HG03196 (cell line): Measurements from ENCODE around the gene ZNF598.

ENCODE experiments used
- ATAC-seq: cut with Tn5 transposase; IDR thresholded peaks from one replicate; pipeline ENCODE4 v1.9.1; 2021; ENCODE audit not compliant: unreplicated experiment

ZNF598 gene

GRCh38 chr16:2008009-2008526 lies 1.6 kb downstream of the ZNF598 start:
- ATAC-seq, result no peak

DNA sequence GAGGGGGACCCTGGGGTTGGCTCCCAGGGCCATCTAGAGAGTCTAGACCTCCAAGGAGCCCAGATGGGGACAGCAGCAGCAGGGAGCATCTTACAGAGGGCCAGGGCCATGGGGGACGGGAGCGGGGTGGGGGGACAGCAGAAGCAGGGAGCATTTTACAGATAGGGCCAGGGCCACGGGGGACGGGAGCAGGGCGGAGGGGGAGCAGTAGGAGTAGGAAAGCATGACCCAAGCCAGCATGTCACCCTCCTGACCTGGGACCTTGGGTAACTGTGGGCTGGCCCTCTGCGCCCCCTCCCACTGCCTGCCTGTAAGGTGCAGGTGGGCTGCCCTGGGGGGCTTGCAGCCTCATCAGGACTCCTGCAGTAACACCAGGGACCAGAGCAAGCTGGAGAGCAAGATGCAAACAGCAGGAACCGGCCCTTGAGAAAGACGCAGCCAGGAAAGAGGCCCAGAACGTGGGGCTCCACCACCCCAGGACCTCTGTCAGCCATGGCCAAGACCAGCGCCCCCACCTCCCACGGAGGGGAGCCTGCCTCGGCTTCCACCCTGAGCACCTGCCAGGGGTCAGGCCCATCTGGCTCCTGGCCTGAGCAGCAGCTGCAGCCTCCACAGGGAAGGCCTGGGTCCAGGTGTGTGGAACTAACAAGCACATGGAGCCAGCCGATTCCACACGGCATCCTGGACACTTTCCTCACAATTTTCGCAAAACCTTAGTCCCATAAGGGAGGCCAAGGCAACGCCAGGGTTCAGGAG lies 2.4 kb downstream of the ZNF598 start:
- no peak for ATAC-seq

- ATAC-seq, result no peak
Observed at GRCh38 chr16:2006317-2006716, 3.3 kb downstream of the ZNF598 start.

DNA sequence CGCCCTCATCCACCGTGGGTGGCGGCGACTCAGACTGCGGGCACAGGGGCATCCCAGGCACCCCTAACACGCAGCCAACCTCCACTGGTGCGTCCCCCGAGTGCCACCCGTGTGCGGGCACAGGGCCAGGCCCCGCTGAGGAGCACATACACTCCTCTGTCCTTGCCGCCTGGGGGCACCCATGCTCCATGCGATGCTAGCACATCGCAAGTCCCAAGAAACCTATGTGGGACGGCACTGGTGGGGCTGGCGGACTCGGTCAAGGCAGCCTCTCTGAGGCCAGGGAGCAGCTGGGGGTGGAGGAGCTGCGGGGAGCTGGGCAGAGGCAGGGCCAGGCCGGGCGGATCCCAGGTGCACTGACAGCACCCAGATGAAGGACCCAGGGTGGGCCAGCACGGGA lies 4.0 kb downstream of the ZNF598 start:
- no peak for ATAC-seq

DNA sequence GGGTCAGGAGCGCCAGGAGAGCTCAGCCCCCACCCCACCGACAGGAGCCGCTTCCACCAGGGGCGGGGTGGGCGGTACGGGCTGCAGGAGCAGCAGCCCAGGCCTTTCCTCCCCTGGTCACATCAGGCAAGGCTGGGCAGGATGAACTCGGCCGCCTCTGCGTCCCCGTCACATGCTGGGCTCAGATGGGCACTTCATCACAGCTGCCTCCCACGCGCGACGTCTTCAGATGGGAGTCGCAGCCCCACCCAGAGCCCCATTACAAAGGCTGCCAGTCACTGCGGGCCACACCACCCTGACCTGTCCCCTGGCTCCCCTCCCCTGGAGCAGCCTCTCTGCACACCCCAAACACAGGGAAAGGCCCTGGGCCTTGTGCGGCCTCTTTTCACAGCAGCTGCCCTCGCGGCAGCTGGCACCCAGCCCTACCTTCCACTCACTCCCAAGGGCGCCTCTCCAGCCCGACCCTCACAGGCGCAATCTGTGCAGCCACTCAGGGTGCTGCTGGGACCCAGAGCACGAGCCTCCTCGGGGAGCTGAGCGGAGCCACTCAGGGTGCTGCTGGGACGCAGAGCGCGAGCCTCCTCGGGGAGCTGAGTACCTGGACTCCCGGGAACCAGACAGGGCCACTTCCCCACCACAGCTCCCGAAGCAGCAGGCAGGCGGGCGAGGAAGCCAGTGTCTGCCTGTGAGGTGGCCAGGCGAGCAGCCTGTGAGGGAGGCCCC lies 4.7 kb downstream of the ZNF598 start:
- no peak for ATAC-seq

DNA sequence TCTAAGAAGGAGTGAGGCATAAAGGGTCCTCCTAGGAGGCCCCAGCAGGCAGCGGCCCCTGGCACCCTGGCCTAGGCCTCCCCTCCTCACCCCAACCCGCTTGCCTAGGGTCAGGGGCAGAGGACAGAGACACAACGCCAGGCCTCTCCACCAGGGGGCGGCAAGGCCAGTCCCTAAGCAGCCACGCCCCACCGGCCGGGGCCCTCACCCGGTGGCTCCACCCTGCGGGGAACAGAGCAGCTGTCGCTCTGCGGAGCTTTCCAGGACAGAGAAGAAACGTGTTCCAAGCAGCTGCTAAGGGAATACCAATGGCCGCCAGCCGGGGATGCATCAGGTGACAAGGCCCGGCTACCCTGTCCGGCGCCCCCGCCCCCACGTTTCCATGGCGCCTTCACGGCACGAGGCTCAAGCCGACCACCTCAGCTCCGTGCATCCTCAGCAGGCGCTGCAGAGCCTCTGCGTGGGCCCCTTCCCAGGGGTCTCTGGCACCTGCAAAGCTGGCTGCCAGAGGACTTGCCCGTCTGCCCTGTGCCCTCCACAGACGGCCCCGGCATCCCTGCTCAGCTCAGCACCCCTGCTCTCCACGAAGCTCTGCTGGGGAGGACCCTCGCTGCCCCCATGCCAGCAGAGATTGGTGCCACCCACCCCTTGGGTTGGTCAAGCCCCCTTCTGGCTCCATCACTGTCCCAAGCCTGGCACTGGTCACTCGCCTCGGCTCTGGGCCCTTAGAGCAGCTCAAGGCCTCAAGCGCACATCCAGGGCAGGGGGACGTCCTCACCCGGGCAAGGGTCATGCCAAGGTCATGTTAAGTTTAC lies 5.6 kb downstream of the ZNF598 start:
- ATAC-seq, result peak; percentile 45

- ATAC-seq, result no peak
Observed at GRCh38 chr16:2003231-2003826, 6.3 kb downstream of the ZNF598 start.

DNA sequence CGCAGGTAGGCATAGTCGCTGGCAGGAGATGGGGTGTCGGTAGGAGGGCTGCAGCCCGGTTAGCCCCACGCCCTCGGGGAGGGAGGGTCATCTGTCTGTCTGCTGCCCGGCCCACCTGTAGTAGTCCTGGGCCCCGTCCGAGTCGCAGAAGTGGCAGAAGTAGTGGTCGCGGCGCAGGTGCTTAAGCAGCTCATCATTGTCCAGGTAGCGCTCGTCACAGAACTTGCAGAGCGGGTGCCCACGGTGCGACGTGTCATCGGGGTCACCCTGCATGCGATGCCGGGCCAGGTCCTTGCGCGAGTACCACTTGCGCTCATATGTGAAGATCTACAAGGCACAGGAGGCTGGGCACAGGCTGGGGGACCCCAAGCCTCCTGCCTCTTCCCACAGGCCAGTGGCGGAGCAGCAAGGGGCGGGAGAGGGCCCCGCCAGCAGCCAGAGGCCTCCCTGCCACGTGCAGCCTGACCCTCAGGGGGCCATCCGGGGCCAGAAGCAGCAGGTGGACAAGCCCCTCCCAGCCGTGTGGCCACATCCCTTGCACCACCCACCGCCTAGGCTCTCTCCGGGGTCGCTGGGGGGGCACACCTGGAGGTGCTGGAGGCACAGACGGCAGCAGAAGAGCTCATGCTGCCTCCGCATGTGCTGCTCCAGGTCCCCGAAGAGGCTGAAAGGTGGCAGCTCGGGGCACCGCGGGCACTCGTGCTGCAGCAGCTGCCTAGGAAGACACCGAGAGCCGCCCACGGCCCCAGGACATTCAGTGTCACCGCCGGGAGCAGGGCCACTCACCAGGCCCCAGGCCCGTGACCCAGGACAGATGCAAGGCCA lies 7.0 kb downstream of the ZNF598 start:
- no peak for ATAC-seq

DNA sequence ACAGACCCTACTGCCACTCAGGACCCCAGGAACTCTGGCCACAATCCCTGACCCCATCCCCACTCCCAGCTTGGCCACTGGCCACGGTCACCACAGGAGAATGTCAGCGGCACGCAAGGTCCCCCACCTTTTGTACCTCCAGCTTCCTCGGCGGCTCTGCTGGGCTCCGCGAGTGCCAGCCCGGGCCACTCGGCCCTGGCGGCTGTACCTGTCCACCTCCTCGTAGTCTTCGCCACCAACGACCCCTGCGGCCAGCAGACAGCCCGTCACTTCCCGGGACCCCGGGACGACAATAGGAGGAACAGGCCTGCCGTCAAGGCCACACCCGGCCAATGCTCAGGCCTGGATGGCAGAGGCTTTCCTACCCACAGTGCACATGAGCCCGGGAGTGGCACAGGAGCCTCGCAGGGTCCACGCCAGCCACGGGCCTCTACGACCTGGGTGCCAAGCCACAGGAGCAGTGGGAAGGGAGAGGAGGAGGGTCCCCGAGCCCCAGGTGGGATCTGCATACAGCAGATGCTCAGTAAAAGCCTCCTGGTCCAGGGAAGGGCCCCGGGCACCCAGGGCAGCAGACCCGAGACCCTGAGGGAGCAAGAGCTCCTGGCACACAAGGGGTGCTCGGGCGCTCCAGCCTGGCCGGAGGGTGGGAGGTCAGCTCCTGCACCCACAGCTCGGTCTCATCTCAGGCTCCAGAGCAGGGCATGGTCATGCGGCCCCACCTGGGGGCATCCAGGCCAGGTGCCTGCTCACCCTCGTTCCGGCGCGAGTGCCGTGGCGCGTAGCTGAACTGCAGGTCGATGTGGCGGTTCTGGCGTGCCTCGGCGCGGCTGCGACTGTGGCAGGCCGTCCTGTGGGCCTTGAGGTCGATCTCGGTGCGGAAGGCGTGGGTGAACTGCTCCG lies 7.9 kb downstream of the ZNF598 start:
- ATAC-seq, result no peak

GRCh38 chr16:2001035-2001434 lies 8.6 kb downstream of the ZNF598 start:
- no peak for ATAC-seq

DNA sequence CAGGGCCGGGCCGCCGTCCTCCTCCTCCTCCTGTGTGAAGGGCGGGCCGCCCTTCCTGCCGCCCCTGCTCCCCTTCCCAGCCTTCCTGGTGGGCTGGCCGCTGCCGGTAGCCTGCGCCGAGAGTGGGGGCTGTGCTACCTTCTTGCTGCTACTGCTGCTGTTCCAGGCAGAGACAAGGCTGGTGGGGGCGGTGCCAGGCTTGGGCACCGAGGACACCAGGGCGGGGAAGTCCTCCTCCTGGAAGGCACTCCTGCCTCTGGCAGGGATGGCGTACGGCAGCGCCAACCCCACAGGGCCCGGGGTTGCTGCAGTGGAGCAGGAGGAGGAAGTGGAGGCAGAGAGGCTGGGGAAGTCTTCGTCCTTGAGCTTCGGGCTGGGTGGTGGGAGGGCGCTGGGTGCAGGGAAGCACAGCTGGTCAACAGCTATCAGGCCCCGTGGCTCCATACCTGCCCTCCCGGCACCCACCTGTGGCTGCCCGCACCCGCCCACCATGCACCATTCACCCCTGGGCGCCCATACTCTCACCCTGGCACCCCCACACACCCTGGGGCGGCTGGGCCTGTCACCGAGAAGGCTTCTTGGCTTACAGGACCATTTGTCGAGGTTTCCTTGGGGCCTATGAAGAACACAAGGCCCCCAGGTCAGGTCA lies 9.6 kb downstream of the ZNF598 start:
- no peak for ATAC-seq

DNA sequence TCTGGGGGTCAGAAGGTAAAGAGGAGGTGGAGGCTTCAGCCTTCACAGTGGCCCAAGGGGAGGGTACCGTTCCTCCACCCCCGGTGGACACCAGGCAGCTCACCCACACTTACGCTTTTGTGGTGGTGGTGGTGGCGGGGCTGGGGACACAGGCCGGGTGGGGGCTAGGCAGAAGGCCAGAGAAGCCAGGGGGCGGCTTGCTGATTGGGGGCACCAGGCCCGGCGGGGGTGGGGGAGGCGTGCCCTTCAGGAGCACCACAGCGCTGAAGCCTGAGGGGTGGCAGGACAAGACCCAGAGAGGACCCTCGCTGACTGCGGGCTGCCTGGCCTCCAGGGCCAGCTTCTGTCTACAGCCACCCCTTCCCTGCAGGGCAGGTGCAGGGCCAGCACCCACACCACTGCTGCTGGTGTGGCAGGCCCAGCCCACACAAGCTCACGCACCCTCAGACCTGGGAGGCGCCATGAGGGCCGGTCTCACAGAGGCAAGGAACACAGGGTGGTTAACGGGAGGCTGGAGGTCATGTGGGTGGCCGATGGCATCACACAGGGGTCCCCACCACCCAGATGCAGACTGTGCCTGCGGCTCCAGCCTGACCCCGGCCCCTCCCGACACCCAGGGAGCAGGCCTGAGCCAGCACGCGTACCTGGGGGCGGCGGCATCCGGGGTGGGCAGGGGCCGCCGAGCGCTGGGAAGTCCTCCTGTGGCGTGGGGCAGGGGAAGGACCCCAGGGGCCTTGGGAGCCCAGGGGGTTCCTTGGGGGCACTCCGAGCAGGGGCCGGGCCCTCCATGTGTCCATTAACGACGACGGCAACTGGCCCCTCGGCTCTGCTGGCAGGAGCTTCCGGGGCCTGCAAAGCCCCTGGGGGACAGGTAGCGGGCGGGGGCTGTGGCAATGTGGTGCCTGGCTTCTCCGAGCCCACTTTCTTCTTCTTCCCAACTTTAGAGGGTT lies 10.5 kb downstream of the ZNF598 start:
- no peak for ATAC-seq

DNA sequence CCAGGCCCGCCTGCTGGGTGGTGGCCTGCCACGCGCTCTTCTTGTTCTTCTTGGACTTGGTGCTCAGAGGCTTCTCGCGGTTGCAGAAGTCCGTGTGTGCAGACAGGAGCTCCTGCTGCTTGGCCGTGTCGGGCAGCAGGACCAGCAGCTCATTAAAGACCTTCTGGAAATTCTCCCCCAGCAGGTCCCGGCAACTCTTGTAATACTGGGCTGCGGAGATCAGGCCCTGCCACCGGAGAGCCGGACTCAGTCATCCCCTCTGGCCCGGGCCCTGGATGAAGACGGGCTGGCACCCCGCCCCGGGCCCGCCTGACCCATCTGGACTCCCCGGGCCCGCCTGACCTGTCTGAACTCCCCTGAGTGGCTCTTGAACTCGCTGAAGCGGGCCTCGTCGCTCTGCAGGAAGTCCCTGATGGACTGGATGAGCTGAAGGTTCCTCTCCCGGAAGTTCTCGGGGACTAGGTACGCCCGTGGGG lies 11.2 kb downstream of the ZNF598 start:
- no peak for ATAC-seq

DNA sequence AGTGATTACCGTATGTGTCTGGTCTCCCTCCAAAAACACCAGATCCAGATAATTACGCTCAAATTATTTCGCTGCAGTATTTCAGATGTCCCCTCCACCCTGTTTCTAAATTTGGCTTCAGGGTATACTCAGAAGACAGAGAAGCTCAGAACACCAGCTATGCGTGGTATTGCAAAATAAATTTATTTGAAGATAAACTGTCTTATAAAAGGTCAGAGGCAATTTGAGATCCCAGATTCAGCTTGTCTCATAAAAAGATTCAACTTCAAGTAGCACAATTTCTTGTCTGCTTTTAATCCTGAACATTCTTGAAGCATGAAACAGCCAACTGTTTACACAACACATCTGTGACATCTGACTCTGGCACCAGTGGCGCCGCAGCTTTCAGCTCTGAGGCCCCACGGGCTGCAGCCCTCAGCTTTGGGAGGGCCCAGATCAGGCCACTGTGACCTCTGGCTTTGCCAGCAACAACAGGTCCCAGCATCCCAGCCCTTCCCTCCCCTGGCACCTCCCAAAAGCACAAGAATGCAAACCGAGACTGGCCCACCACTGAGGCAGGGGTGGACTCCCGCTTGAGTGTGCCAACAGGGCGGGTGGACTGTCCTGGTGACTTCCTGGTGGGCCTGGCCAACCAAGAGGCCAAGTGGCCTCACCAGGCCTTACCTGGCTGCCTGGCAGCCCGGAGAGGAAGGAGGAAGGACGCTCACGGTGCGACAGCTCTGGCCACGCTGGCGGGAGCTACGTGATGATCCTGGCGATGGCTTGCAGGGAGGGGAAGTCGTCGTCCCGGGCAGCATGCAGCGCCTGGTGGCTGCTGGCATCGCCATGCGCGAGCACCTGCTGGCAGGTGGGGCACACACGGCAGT lies 11.9 kb downstream of the ZNF598 start:
- ATAC-seq, result no peak

DNA sequence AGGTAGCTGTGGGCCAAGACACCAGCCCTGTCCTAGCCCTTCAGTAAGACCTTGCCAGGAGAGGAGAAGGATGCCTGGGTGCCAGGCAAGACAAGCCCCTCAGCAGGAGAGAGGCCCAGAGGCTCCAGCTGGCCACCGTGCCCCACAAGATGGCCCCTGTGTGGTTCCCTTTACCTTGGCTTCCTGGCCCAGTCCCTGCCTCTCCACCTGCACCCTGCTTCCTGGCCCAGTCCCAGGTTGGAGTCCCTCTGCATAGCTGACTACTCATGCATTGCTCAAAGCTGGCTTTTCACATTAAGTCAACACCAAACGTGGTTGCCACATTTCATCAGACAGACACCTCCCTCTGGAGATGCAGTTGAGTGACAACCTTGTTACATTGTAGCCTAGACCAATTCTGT lies 15.9 kb downstream of the ZNF598 start:
- no peak for ATAC-seq

- no peak for ATAC-seq
Observed at GRCh38 chr16:1992704-1993317, 16.8 kb downstream of the ZNF598 start.
